K562 (cell line): ENCODE data around the gene CHAF1A. TPM values are rescaled to one million over a fixed set of nuclear protein-coding genes. Genes with fewer than 3 reads are reported as not detected.

Experiments
- ATAC-seq: fragments of 200-7000 bp; cut with Tn5 transposase; 3 replicates; pipeline ENCODE4 v1.9.1; 2020; ENCODE audit warnings: moderate library complexity
- BruUV-seq: library from RNA; stranded (reverse); fragments of 400-500 nt; replicated peaks from 2 replicates; lab custom pipeline; 2021; lab: Mats Ljungman, UMichigan
- CTCF ChIA-PET: fragments of 300-600 bp; formaldehyde crosslinking; extraction: SDS; loops from one replicate; lab custom pipeline; 2021; ENCODE audit warnings: low intra/inter-chr PET ratio; lab: Yijun Ruan, JAX
- POLR2A ChIA-PET: fragments of 300-600, 350-650 bp; sonication (Branson Sonifier 250); formaldehyde crosslinking; extraction: SDS; loops from one replicate; lab custom pipeline; 2021; ENCODE audit warnings: antibody characterized with exemption, inconsistent platforms; lab: Yijun Ruan, JAX
- DNase-seq, 4 experiments: peaks; one replicate each; pipeline versions ENCODE4 v3.0.0 to v3.0.0-alpha.2; 2011 to 2018; ENCODE audit warnings: low spot score in 3 of 4, mixed read lengths in 3 of 4; ENCODE audit errors: extremely low read depth in 1 of 4
- FAIRE-seq: peaks from 2 replicates; lab custom pipeline; 2011; peaks lifted over from hg19 to GRCh38; lab: Jason Lieb, UNC
- H2AFZ ChIP-seq: 2 replicates; pipeline ENCODE4 v1.6.0; 2011; ENCODE audit warnings: low read depth, low read length, control low read depth, inconsistent platforms
- H3K27ac ChIP-seq: fragments of 200-600 bp; 3 replicates; pipeline ENCODE4 v1.8.0; 2011; ENCODE audit warnings: low read depth, mild to moderate bottlenecking, control low read depth, inconsistent platforms, low read length, moderate library complexity, mixed read lengths; ENCODE audit errors: extremely low read depth
- H3K27me3 ChIP-seq, 2 experiments: fragments of 300-600 bp in 1 of 2; 2 replicates in 1 of 2; 3 replicates in 1 of 2; pipeline versions ENCODE4 v1.6.0 to v1.8.0; 2011; ENCODE audit warnings: inconsistent platforms in 2 of 2, low read length in 2 of 2, mild to moderate bottlenecking in 1 of 2, mixed read lengths in 1 of 2, moderate library complexity in 1 of 2; ENCODE audit not compliant: control insufficient read depth in 2 of 2, insufficient read depth in 2 of 2
- H3K36me3 ChIP-seq: fragments of 300-600 bp; 3 replicates; pipeline ENCODE4 v1.8.0; 2011; ENCODE audit warnings: mild to moderate bottlenecking, low read length, inconsistent platforms; ENCODE audit not compliant: control insufficient read depth, insufficient read depth
- H3K4me1 ChIP-seq, 2 experiments: fragments of 200-600 bp in 1 of 2; replicated peaks in 1 of 2; 2 replicates in 1 of 2; 3 replicates in 1 of 2; pipeline versions ENCODE4 v1.5.1 to v1.8.0; 2011; ENCODE audit warnings: inconsistent platforms in 2 of 2, low read length in 2 of 2, mild to moderate bottlenecking in 1 of 2, mixed read lengths in 1 of 2, moderate library complexity in 1 of 2; ENCODE audit not compliant: control insufficient read depth in 2 of 2, insufficient read depth in 2 of 2
- H3K4me2 ChIP-seq: 2 replicates; pipeline ENCODE4 v1.6.1; 2011; ENCODE audit warnings: low read length, control low read depth, inconsistent platforms, mixed read lengths; ENCODE audit not compliant: insufficient read depth
- H3K4me3 ChIP-seq: fragments of 200-600 bp; sonication (generic), shearing (Covaris generic); 2 replicates; pipeline ENCODE4 v1.5.1; 2016; ENCODE audit warnings: control low read depth, inconsistent platforms
- H3K79me2 ChIP-seq: fragments of 200-600 bp; 3 replicates; pipeline ENCODE4 v1.8.0; 2011; ENCODE audit warnings: low read length, inconsistent platforms; ENCODE audit not compliant: control insufficient read depth, insufficient read depth
- H3K9ac ChIP-seq, 2 experiments: 2 replicates each; pipeline versions ENCODE4 v1.6.0 to v1.6.1; 2011; ENCODE audit warnings: low read depth in 2 of 2, low read length in 2 of 2, control low read depth in 1 of 2, inconsistent platforms in 1 of 2, mild to moderate bottlenecking in 1 of 2, mixed read lengths in 1 of 2; ENCODE audit not compliant: insufficient read depth in 1 of 2
- H3K9me1 ChIP-seq: one replicate; pipeline ENCODE4 v1.6.0; 2011; ENCODE audit warnings: inconsistent platforms, mild to moderate bottlenecking, low read length, moderate library complexity; ENCODE audit not compliant: control insufficient read depth, insufficient read depth
- H3K9me3 ChIP-seq: replicated peaks from 2 replicates; pipeline ENCODE4 v1.5.1; 2011; ENCODE audit warnings: low read depth, low read length, inconsistent platforms; ENCODE audit not compliant: control insufficient read depth, insufficient read depth
- H4K20me1 ChIP-seq: replicated peaks from 2 replicates; pipeline ENCODE4 v1.6.1; 2011; ENCODE audit warnings: low read length, inconsistent platforms, mixed read lengths; ENCODE audit not compliant: control insufficient read depth, insufficient read depth
- CXXC5 ChIP-seq: fragments of 250-450 bp; sonication (Bioruptor Pico); IDR thresholded peaks from 2 replicates; pipeline ENCODE4 v1.8.0; 2022; ENCODE audit warnings: inconsistent platforms, mild to moderate bottlenecking, moderate library complexity
- L3MBTL2 ChIP-seq: fragments of 450-650 bp; IDR thresholded peaks from 2 replicates; pipeline ENCODE4 v1.6.1; 2016; ENCODE audit warnings: mild to moderate bottlenecking, moderate library complexity
- NCOA1 ChIP-seq: fragments of 450-650 bp; IDR thresholded peaks from 2 replicates; pipeline ENCODE4 v1.6.1; 2016; ENCODE audit warnings: low read depth
- TAF15 ChIP-seq: fragments of 200-400 bp; formaldehyde crosslinking; IDR thresholded peaks from 2 replicates; pipeline ENCODE4 v1.6.1; 2017; ENCODE audit warnings: mild to moderate bottlenecking, low read depth, low read length, moderate library complexity
- TOE1 ChIP-seq, 2 experiments: fragments of 450-650 bp in 1 of 2; sonication (generic) in 1 of 2; formaldehyde crosslinking in 1 of 2; IDR thresholded peaks; 2 replicates each; pipeline versions ENCODE4 v1.7.1 to v1.8.0; 2016 to 2022; ENCODE audit warnings: borderline replicate concordance in 2 of 2, mild to moderate bottlenecking in 2 of 2, antibody characterized with exemption in 1 of 2, inconsistent platforms in 1 of 2, low read depth in 1 of 2, missing genetic modification reagents in 1 of 2, moderate library complexity in 1 of 2
- TRIM28 ChIP-seq: fragments of 450-650 bp; IDR thresholded peaks from 2 replicates; pipeline ENCODE4 v1.6.1; 2017
- WGBS: fragments of 100-300 bp; shearing (Covaris generic); methylation state at CpG from one replicate; pipeline ENCODE4 v1.1.6; 2016; ENCODE audit warnings: low coverage, mixed read lengths; ENCODE audit not compliant: insufficient coverage; ENCODE audit errors: missing lambda C conversion rate; 5-methylcytosine and 5-hydroxymethylcytosine counted together
- in situ Hi-C: fragments of 300-500 bp; cut with MboI; formaldehyde crosslinking; loops from 4 replicates; pipeline ENCODE4 v1.15.0; 2018; ENCODE audit warnings: inconsistent platforms, mixed read lengths
- intact Hi-C: fragments of 100-400 bp; cut with micrococcal nuclease; formaldehyde crosslinking; loops from 2 replicates; pipeline ENCODE4 v1.14.2; 2022
- polyA plus RNA-seq, 8 experiments: library from polyadenylated mRNA; depleted of rRNA in 4 of 8; stranded (reverse) in 5 of 8; unstranded in 3 of 8; fragments of >200 nt; fragmentation: Nextera tagmentation in 2 of 8; fragmentation: Illumina TruSeq in 1 of 8; extraction: Ambion mirVana in 2 of 8; extraction: Trizol in 1 of 8; gene quantifications; 2 replicates each; pipeline versions ENCODE4 v1.2.1 to v1.2.3, GENCODE V29; 2011 to 2014; ENCODE audit warnings: inconsistent platforms in 1 of 8, missing spikeins in 1 of 8
- total RNA-seq, 7 experiments: library from RNA; depleted of rRNA in 6 of 7; stranded (reverse); fragments of >200 nt in 6 of 7; fragmentation: Illumina TruSeq in 2 of 7; extraction: Trizol in 2 of 7; gene quantifications; 2 replicates each; pipeline versions ENCODE4 v1.2.1 to v1.2.3, GENCODE V29; 2011 to 2021; ENCODE audit warnings: low replicate concordance in 1 of 7
- TF ChIP-seq, protein P1 (sequence below): sonication (generic); formaldehyde crosslinking; IDR thresholded peaks from 2 replicates; pipeline ENCODE4 v1.8.0; 2023; ENCODE audit warnings: mild to moderate bottlenecking, missing genetic modification reagents

The CHAF1A gene
- total and polyA plus RNA-seq, 9 of the 15 experiments (the other 6 are each of a cell fraction or from before 2014, with no cell fraction given): 1.6 to 86.9 (median 45.2) TPM

DNA sequence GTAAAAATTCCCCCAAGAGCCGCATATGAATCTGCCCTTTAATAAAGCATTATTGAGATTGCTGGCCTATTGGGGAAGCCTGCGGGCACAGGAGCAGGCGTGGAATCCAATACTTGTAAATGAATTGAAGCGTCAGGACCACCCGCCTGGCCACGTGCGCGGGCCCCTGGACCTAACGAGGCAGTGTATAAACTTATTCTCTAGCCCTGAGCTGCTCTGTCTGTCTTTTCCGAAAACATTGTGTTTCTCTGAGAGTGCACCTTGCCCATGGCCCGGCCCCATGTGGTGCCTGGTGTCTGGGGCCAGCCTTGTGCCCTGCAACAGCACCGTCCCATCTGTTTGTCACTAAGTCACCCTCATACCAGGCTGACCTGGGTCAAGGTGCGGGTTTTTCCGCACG, 40.7 kb downstream of the CHAF1A start:
- Histone ChIP-seq H3K9ac (peak overlapping the region in 1 of 2 experiments; percentile 23; a peak in 1 of 4 replicates), H2AFZ (no peak overlapping the region), H3K27me3 (no peaks in the 10 kb centered on the region), H3K4me3 (no peak overlapping the region), H3K79me2 (no peaks in the 10 kb centered on the region), H3K4me1 (peaks cover 0 to 56% of the 10 kb centered on the region in 2 experiments; a peak in 3 of 5 replicates), H3K9me3 (no peaks in the 10 kb centered on the region), H3K9me1 (no peaks in the 10 kb centered on the region), H4K20me1 (no peaks in the 10 kb centered on the region; the same call in 1 of the 2 replicates), H3K36me3 (peaks cover 86% of the 10 kb centered on the region; the same call in 2 of the 3 replicates), H3K4me2 (no peak overlapping the region), H3K27ac (no peak overlapping the region)
- ChIA-PET POLR2A (interaction anchor here (0.5 to 7.4 kb wide), 8 partner anchors 9 to 858 kb away, joined by 3 to 60 read pairs (median 3); partner anchors contain the start of genes GIPC3 and HDGFL2), CTCF (no interaction called here)
- TSS peak; percentile 47 for BruUV-seq
- ATAC-seq: no peak
- WGBS: 97% methylated on average over 11 of the region's 15 CpGs
- TF ChIP-seq TRIM28 (no peak), L3MBTL2 (no peak), CXXC5 (no peak), TOE1 (IDR thresholded peaks at IDR 0.05; ENCODE audit: borderline replicate concordance) (no peak), TOE1 (CRISPR knock-in tag; IDR thresholded peaks at IDR 0.05; ENCODE audit: borderline replicate concordance, low read depth) (no peak), NCOA1 (no peak), TAF15 (no peak)
- TF ChIP-seq, protein P1, sequence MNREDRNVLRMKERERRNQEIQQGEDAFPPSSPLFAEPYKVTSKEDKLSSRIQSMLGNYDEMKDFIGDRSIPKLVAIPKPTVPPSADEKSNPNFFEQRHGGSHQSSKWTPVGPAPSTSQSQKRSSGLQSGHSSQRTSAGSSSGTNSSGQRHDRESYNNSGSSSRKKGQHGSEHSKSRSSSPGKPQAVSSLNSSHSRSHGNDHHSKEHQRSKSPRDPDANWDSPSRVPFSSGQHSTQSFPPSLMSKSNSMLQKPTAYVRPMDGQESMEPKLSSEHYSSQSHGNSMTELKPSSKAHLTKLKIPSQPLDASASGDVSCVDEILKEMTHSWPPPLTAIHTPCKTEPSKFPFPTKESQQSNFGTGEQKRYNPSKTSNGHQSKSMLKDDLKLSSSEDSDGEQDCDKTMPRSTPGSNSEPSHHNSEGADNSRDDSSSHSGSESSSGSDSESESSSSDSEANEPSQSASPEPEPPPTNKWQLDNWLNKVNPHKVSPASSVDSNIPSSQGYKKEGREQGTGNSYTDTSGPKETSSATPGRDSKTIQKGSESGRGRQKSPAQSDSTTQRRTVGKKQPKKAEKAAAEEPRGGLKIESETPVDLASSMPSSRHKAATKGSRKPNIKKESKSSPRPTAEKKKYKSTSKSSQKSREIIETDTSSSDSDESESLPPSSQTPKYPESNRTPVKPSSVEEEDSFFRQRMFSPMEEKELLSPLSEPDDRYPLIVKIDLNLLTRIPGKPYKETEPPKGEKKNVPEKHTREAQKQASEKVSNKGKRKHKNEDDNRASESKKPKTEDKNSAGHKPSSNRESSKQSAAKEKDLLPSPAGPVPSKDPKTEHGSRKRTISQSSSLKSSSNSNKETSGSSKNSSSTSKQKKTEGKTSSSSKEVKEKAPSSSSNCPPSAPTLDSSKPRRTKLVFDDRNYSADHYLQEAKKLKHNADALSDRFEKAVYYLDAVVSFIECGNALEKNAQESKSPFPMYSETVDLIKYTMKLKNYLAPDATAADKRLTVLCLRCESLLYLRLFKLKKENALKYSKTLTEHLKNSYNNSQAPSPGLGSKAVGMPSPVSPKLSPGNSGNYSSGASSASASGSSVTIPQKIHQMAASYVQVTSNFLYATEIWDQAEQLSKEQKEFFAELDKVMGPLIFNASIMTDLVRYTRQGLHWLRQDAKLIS (CRISPR knock-in tag): no peak
- FAIRE-seq: no peak
- DNase-seq: peak in 1 of 4 experiments; percentile 2
- intact Hi-C loops: no loop called here
- in situ Hi-C loops: no loop called here
